HepG2 (cell line): ENCODE measurements around the gene LAPTM4A. TPM values are rescaled to one million over a fixed set of nuclear protein-coding genes. Genes with fewer than 3 reads are reported as not detected.

Source experiments
- ATF5 ChIP-seq: sonication (generic); formaldehyde crosslinking; IDR thresholded peaks from 2 replicates; pipeline ENCODE4 v1.4.0; 2020; ENCODE audit warnings: mild to moderate bottlenecking, low read depth, missing genetic modification reagents
- GTF3A ChIP-seq: sonication (generic); formaldehyde crosslinking; conservative IDR thresholded peaks from 2 replicates; pipeline ENCODE4 v1.4.0; 2020; ENCODE audit warnings: mild to moderate bottlenecking, missing genetic modification reagents
- HOXA7 ChIP-seq: sonication (generic); formaldehyde crosslinking; IDR thresholded peaks from 2 replicates; pipeline ENCODE4 v1.8.1; 2022; ENCODE audit warnings: mild to moderate bottlenecking, missing genetic modification reagents, moderate library complexity
- LBX2 ChIP-seq: sonication (generic); formaldehyde crosslinking; IDR thresholded peaks from 2 replicates; pipeline ENCODE4 v1.5.0; 2020; ENCODE audit warnings: missing genetic modification reagents, mild to moderate bottlenecking, borderline replicate concordance
- MATR3 ChIP-seq: sonication (generic); formaldehyde crosslinking; IDR thresholded peaks from 2 replicates; pipeline ENCODE4 v1.4.0; 2020; ENCODE audit warnings: missing genetic modification reagents
- RAD21 ChIP-seq: fragments of 450-650 bp; formaldehyde crosslinking; IDR thresholded peaks from 2 replicates; pipeline ENCODE4 v1.5.0; 2020; ENCODE audit warnings: mild to moderate bottlenecking
- SIX4 ChIP-seq: sonication (generic); formaldehyde crosslinking; IDR thresholded peaks from 2 replicates; pipeline ENCODE4 v1.4.0; 2020; ENCODE audit warnings: missing genetic modification reagents
- TAF1 ChIP-seq: sonication (generic); formaldehyde crosslinking; IDR thresholded peaks from 2 replicates; pipeline ENCODE4 v1.4.0; 2020; ENCODE audit warnings: missing genetic modification reagents
- ZBTB8A ChIP-seq: sonication (generic); formaldehyde crosslinking; IDR thresholded peaks from 2 replicates; pipeline ENCODE4 v1.4.0; 2020; ENCODE audit warnings: mild to moderate bottlenecking, low read depth, missing genetic modification reagents, borderline replicate concordance
- ZNF318 ChIP-seq: sonication (generic); formaldehyde crosslinking; IDR thresholded peaks from 2 replicates; pipeline ENCODE4 v1.4.0; 2020; ENCODE audit warnings: mild to moderate bottlenecking, missing genetic modification reagents
- ZNF609 ChIP-seq: sonication (generic); formaldehyde crosslinking; IDR thresholded peaks from 2 replicates; pipeline ENCODE4 v1.4.0; 2020; ENCODE audit warnings: mild to moderate bottlenecking, missing genetic modification reagents, borderline replicate concordance
- ZNF639 ChIP-seq: conservative IDR thresholded peaks from 2 replicates; pipeline ENCODE4 v1.6.1; 2018; ENCODE audit warnings: missing genetic modification reagents
- polyA plus RNA-seq, 8 experiments: library from polyadenylated mRNA; depleted of rRNA in 3 of 8; stranded (reverse) in 7 of 8; unstranded in 1 of 8; fragments of >200 nt; fragmentation: Illumina TruSeq in 4 of 8; extraction: Trizol in 4 of 8; gene quantifications; 2 replicates each; pipeline versions ENCODE4 v1.2.1 to v1.2.3, GENCODE V29; 2011 to 2016; ENCODE audit warnings: low read depth in 4 of 8, missing spikeins in 1 of 8, mixed read lengths in 1 of 8; ENCODE audit not compliant: insufficient read depth in 1 of 8
- total RNA-seq, 5 experiments: library from RNA; depleted of rRNA; stranded (reverse); fragments of >200 nt; fragmentation: Illumina TruSeq; extraction: Trizol; gene quantifications; 2 replicates each; pipeline ENCODE4 v1.2.3, GENCODE V29; 2016; ENCODE audit warnings: low read depth in 1 of 5

LAPTM4A gene
- total and polyA plus RNA-seq, 2 of the 13 experiments (the other 11 are each of a cell fraction or from before 2014, with no cell fraction given) = 116 to 558 TPM

GRCh38 chr2:20013126-20013849, 38.1 kb downstream of the LAPTM4A start (continued):
- TF ChIP-seq ZNF318 (CRISPR knock-in tag) (no peak), GTF3A (CRISPR knock-in tag) (no peak), MATR3 (CRISPR knock-in tag) (no peak), ATF5 (CRISPR knock-in tag) (no peak), ZNF609 (CRISPR knock-in tag) (0 out of 2 replicates have a peak, but pooled peaks have one; percentile 49), TAF1 (peak; percentile 0; the same call in 1 of the 2 replicates), ZBTB8A (CRISPR knock-in tag) (no peak), LBX2 (CRISPR knock-in tag) (no peak), RAD21 (CRISPR knock-in tag) (no peak), ZNF639 (CRISPR knock-in tag) (0 out of 2 replicates have a peak, but pooled peaks have one; percentile 50), HOXA7 (CRISPR knock-in tag) (no peak), SIX4 (CRISPR knock-in tag) (no peak; the same call in 1 of the 2 replicates)
